ENCODE data around the gene CARD11.

DNA sequence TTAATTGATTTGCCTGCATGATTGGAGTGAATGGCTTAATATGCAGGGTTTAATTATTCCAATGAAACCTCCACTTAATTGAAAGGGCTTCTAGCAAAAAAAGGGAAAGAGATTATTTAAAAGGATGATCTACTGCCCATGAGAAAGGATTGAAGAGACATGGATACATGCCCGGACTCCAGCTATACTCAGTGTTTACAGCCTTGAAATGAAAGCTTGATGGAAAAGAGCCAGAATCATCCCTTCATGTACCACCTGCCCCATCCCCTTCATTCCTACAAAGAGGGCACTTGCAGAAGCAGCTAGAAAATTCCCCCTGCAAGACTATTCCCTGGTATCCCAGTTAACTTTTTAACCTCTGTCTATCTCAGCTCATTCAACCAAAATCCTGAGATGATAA lies 78.4 kb downstream of the CARD11 start:
- TF ChIP-seq CTCF (IDR thresholded peaks at IDR 0.05) = no peak
- TF ChIP-seq EZH2 (IDR thresholded peaks at IDR 0.05; ENCODE audit: borderline replicate concordance, insufficient read depth, low read depth, low read length, poor library complexity, severe bottlenecking) = no peak
